ENCODE data around the gene ADAD2.

DNA sequence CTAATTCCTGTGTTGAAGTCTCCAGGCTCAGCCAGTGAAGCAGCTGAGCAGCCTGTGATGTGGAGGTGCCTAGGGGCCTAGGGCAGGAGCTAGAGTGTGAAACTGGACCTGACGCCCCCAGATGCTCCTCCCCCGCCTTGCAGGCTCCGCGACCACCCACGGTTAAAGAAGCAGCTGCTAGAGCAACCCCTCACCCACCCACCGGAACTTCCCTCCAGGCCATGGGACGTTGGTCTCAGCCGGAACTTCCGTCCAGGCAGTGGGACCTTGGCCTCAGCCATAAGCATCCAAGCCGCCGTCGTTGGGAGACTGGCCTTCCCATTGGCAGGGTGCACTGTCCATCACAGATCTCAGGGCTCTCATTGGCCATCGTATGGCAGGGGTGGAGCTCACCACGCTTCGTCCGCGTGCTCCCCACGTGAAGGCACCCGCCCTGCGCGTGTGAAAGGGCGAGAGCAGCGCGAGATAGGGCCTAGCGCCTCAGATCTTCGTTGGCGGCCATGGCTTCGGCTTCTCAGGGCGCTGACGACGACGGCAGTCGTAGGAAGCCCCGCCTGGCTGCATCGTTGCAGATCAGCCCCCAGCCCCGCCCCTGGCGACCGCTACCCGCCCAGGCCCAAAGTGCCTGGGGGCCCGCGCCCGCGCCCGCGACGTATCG lies at the start of gene ADAD2:
- TF ChIP-seq, protein P1, sequence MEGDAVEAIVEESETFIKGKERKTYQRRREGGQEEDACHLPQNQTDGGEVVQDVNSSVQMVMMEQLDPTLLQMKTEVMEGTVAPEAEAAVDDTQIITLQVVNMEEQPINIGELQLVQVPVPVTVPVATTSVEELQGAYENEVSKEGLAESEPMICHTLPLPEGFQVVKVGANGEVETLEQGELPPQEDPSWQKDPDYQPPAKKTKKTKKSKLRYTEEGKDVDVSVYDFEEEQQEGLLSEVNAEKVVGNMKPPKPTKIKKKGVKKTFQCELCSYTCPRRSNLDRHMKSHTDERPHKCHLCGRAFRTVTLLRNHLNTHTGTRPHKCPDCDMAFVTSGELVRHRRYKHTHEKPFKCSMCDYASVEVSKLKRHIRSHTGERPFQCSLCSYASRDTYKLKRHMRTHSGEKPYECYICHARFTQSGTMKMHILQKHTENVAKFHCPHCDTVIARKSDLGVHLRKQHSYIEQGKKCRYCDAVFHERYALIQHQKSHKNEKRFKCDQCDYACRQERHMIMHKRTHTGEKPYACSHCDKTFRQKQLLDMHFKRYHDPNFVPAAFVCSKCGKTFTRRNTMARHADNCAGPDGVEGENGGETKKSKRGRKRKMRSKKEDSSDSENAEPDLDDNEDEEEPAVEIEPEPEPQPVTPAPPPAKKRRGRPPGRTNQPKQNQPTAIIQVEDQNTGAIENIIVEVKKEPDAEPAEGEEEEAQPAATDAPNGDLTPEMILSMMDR (IDR thresholded peaks at IDR 0.05 in 4 of 5, conservative IDR thresholded peaks at IDR 0.05 in 1 of 5), result no peak
- no peak for TF ChIP-seq POLR2A (IDR thresholded peaks at IDR 0.05)

All from gastrocnemius medialis (tissue), 4 donors.